LNCAP (cell line): ENCODE measurements around the gene PTPN5.

ENCODE experiments used
- TF ChIP-seq, protein P1 (sequence below): fragments of 450-650 bp; IDR thresholded peaks from 2 replicates; pipeline ENCODE4 v1.5.1; 2017; ENCODE audit warnings: mild to moderate bottlenecking

PTPN5 gene

DNA sequence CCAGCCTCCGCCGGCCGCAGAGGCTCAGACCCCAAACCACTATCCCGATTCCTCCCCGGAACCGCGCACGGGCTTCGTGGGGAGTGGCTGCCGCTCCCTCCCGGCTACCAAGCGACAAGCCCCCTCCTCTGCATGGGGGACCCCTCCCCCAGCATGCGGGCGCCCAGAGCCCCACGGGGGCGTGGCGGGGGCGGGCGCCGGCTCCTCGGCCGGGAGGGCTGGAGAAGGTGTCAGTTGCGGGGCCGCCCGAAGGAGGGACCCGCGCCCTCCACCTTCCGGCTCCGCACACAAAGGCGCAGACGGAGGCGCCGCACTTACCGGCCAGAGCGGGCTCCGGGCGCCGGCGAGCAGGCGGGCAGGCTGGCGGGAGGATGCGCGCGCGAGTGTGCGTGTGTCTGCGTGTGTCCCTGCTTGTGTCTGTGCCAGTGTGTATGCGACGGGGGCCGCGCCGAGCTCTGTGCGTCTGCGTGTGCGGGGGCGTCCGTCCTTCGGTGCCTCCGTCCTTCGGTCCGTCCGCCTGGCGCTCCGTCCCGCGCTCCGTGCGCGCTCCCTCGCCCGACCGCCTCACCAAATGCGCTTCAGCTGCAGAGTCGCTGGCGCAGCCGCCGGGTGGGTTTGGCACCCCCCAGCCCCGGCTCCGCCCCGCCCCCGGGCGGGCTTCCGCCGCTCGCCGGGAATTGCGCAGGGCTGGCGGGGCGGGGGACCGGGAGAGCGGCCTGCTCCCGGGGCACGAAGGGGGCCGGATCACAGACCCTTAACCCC lies at the start of gene PTPN5:
Gene PTPN5, minus strand, starts transcription at position 592 of the 762 bp plus-strand sequence. CDS start 19,840 bp downstream, outside the sequence.
- TF ChIP-seq, protein P1, sequence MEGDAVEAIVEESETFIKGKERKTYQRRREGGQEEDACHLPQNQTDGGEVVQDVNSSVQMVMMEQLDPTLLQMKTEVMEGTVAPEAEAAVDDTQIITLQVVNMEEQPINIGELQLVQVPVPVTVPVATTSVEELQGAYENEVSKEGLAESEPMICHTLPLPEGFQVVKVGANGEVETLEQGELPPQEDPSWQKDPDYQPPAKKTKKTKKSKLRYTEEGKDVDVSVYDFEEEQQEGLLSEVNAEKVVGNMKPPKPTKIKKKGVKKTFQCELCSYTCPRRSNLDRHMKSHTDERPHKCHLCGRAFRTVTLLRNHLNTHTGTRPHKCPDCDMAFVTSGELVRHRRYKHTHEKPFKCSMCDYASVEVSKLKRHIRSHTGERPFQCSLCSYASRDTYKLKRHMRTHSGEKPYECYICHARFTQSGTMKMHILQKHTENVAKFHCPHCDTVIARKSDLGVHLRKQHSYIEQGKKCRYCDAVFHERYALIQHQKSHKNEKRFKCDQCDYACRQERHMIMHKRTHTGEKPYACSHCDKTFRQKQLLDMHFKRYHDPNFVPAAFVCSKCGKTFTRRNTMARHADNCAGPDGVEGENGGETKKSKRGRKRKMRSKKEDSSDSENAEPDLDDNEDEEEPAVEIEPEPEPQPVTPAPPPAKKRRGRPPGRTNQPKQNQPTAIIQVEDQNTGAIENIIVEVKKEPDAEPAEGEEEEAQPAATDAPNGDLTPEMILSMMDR = no peak

DNA sequence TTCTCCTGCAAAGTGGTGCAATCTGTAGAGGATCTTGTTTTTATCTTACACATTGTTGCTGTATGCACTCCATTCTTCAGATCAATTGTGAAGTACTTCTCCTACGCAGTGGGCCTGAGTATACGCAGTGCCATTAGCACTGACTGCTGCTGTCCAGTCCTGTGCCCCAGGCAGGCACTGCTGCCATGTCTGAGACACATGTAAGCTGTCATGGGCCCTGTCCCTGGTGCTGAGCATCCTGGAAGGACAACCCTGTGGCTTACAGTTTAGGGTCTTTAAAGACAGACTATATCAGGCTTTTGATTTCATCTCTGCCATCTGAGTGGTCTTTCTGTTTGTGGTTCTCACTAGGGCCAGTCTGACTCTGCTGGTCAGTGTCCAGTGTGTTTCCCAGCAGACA lies 44.8 kb upstream of the PTPN5 start:
- TF ChIP-seq, protein P1 = no peak

DNA sequence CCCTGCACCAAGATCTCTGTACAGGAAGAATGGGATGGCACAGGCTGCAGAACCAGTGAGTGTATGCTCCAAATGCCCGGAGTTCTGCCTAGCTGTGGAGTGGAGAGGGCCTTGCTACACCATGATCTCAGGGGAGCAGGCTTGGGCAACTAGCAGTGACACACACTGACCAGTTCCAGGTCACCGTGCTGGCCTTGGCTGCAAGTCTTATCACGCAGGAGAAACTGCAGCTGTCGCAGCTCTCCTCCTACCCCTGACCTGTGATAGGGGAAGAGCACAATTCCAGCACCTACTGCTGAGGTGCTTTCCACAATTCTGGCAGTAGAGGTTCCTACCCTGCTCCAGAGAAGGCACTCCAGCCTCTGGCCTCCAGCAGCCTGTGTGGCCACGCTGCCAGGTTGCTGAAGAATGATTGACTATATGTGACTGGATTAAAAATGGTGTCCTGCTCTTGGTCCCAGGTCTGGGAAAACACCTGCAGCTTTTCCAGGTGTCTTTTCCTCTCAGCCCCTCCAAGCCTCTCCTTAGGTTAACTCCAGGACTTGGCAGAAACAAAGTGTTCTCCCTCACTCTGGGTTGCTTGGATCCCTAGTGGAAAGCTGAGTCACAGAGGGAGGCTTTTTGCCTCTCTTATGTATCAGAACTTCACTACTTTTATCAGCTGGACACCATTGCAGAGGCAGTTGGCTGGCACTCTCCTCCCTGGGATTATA lies 43.3 kb upstream of the PTPN5 start:
- TF ChIP-seq, protein P1 = no peak

DNA sequence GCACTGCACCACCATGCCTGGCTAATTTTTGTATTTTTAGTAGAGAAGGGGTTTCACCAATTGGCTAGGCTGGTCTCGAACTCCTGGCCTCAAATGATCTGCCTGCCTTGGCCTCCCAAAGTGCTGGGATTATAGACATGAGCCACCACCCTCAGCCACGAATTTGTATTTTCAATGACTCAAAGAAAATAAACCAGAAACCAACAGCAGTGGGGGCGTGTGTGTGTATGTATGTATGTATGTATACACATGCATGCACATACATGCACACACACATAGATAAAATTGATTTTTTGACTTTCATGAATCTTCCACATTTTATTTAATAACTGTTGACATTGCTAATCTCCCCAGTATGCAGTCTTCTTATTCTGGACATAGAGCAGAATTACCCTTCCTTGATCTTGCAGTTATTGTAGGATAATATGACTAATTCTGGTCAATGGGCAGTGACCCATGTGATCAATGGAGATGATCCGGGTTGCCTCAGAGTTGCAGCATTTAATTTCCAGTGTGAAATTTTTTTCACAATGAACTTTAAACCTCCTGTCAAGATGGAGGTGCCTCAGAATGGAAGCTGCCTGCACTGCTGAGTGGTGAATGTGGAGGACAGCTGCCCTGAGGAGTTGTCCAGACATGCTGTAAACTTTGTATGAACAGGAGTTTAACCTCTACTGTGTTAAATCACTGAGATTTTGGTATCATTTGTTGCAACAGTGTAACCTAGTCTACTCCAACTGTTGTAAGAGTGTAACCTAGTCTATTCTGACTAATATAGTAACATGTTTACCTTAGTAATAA lies 12.8 kb upstream of the PTPN5 start:
- TF ChIP-seq, protein P1 = no peak

DNA sequence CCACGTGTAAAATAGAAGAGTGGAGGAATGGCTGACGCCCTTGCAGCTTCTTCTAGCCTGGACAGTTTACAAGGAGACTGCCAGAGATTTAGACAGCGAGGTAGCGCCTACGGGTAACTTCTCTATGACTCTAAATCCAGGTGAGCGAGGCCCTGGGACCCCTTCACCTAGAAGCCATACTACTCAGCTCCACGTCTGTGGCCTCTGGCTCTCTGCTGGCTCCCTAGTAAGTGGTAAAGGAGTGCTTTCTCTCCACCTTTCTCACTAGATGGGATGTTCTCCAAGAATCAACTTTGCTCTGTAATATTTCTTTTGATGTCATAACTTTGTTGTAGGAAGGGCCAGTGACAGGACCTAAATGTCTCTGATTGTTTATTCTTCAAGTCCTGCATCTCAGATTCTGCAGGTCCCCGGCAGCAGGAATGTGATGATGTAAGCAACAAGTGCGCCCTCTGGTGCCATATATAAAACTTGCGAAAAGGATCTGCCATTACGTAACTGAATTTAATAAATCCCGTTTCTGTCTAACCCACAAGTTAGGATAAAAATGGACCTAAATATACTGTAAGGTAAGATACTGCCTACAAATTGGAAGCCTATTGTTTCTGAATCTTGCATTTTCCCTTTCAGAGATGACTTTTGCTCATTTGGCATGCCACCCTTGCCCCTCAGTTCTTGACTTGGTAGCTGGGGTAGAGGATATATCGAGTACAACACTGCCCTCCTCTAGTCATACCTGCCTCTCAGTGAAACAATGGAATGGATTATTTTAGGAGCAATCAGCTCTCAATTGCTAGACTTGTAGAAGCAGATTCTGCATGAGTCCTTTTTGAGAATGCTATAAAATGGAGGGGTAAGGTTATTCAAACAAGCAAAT lies 11.0 kb upstream of the PTPN5 start:
- TF ChIP-seq, protein P1 = peak; percentile 79

DNA sequence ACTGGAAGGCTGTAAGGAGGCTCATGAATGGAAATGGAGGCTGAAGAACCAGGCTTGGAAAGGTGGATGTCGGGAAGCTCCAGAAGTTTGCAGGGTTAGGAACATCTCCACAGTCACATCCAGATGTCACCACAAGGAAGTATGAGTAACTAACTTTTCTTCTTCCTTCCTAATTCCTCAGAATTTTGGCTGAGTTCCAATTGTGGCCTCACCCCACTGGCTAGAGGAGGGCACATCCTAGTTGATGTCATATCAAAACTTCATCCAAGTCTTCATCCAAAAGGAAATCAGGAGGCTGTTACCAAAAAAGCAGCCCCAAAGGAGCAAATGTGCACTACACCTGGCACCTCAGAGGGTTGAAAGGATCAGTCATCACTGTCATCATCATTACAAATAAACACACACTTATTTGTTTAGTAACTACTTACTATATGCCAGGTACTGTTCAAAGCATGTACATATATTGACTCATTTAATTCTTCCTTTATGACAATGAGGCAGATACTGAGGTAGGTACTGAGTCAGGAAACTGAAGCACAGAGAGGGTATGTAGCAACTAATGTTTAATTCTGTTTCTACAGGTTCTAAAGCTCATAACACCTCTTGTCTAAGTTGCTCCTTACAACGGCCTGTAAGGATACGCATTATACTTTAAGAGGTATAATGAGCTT lies 7.3 kb upstream of the PTPN5 start:
- TF ChIP-seq, protein P1 = no peak
